WI38 (cell line): ENCODE data around the gene DCST1.
"Not testable (repeated sequence)": the region's sequence is repeated elsewhere in the genome, so short reads cannot be mapped to it uniquely, and the experiment has no call there.

Experiments
- H3K4me3 ChIP-seq: 2 replicates; pipeline ENCODE4 v1.5.1; 2011; ENCODE audit warnings: low read depth, mild to moderate bottlenecking, control low read depth, low read length
- TF ChIP-seq, protein P1 (sequence below): IDR thresholded peaks from 2 replicates; pipeline ENCODE4 v1.5.1; 2012; ENCODE audit warnings: low read depth, mild to moderate bottlenecking, control low read depth, low read length

Gene DCST1

DNA sequence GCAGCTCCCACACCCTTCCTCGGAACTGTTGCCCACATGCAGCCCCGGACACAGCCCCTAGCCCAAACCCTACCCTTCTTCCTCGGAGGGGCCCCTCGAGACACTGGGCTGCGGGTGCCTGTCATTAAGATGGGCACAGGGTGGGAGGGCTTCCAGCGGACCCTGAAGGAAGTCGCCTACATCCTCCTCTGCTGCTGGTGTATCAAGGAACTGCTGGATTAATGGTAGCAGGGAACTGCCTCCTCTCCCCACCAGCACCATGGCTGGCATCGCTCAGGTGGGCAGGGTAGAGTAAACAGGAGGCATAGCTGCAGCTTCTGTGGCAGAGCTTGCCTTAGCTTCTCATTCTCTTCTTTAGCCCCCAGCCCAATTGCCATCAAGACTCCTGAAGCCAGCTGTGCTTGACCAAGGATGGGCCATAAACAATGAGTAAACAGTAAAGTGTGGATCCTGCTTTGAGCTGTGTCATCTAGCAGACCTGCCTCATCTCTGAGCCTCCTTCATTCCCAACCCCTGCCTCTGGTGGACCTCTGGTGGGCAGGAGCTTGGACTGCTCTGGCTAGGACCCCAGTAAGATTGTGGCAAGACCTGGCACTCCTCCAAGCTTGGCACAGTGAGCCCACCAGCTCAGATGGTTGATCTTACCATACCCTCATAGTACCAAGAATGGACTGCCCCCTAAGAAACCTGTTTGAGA lies 39.9 kb upstream of the DCST1 start, which contains the start of gene LENEP:
Gene LENEP (plus strand): TSS at position 15 of the 697 bp plus-strand sequence. CDS start 22 bp downstream, at position 37.
- TF ChIP-seq, protein P1, sequence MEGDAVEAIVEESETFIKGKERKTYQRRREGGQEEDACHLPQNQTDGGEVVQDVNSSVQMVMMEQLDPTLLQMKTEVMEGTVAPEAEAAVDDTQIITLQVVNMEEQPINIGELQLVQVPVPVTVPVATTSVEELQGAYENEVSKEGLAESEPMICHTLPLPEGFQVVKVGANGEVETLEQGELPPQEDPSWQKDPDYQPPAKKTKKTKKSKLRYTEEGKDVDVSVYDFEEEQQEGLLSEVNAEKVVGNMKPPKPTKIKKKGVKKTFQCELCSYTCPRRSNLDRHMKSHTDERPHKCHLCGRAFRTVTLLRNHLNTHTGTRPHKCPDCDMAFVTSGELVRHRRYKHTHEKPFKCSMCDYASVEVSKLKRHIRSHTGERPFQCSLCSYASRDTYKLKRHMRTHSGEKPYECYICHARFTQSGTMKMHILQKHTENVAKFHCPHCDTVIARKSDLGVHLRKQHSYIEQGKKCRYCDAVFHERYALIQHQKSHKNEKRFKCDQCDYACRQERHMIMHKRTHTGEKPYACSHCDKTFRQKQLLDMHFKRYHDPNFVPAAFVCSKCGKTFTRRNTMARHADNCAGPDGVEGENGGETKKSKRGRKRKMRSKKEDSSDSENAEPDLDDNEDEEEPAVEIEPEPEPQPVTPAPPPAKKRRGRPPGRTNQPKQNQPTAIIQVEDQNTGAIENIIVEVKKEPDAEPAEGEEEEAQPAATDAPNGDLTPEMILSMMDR: no peak
- H3K4me3 ChIP-seq: no peak within 1 kb of the TSS

DNA sequence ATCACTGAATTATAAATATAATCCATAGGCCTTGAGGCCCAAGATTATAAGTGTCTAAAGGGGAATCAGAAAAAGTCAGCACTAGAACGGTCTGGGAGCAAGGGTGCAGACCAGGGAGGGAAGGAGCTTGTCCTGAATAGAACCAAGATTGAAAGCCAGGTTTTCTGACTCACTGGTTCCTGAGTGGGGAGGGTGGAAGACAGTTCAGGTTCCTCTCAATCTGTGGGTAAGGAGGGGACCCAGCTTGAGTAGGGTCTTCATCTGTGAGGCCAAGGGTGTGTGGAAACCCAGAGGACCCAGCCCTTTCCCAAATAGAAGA lies 39.4 kb upstream of the DCST1 start:
- no peak overlapping the region for H3K4me3 ChIP-seq
- TF ChIP-seq, protein P1: no peak

DNA sequence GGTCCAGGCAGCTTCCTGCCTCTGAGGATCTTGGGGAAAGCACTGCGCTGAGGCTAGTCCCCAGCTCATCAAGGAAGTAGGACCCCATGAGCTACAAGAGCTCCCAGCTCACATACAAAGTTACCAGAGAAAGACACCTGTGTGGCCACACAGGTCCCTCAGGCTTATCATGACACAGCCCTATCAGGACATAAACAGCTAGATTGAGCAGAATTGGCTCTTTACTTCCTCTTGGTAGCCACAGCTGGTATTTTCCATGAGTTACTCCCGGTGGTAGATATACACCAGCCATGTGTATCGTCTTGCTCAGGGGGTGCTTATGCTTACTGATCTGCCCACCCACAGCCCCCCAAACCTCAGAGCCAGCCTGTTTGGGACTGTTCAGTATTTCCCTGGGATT lies 39.0 kb upstream of the DCST1 start:
- H3K4me3 ChIP-seq: no peak overlapping the region
- TF ChIP-seq, protein P1: no peak

DNA sequence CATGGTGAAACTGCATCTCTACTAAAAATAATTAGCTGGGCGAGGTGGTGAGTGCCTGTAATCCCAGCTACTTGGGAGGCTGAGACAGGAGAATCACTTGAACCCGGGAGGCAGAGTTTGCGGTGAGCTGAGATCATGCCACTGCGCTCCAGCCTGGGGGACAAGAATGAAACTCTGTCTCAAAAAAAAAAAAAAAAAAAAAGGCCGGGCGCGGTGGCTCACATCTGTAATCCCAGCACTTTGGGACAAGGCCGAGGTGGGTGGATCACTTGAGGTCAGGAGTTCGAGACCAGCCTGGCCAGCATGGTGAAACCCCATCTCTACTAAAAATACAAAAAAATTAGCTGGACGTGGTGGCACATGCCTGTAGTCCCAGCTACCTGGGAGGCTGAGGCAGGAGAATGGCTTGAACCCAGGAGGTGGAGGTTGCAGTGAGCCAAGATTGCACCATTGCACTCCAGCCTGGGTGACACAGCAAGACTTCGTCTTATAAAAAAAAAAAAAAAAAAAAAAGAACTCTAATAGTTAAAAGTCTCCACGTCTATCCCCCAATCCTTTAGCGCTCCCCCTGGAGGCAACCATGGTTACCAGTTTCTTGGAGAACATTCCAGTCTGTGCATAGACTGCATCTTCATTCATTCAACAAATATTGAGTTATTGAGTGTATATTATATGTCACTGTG lies 38.2 kb upstream of the DCST1 start:
- TF ChIP-seq, protein P1: peak; percentile 38; the same call in 1 of the 2 replicates
- H3K4me3 ChIP-seq: not testable (repeated sequence)

DNA sequence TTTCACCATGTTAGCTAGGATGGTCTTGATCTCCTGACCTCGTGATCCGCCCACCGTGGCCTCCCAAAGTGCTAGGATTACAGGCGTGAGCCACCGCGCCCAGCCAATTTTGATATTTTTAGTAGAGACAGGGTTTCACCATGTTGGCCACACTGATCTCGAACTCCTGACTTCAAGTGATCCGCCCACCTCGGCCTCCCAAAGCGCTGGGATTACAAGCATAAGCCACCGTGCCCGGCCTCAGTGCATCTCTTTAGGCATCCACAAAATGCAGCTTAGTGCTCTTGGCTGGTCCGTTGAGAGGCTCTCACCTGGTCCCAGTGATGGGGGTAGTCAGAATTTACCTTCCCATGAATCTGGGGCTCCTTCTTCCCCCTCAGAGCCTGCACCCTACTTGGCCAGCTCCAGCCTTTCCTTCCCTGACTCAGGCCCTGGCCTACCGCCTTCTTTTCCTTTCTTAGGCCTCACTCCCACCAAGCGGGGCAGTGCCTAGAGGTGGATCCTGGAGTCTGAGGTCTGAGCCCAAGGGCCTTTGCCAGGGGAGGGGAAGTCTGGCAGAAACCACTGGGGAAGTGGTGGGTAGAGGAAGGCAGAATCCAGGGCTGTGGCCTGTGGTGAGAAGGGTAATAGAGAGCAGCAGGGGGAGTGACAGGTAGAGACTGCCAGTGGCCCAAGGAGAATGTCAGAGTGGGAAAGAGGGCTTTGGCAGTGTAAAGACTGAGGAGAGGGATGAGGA lies 36.5 kb upstream of the DCST1 start:
- TF ChIP-seq, protein P1: no peak
- no peak overlapping the region for H3K4me3 ChIP-seq

DNA sequence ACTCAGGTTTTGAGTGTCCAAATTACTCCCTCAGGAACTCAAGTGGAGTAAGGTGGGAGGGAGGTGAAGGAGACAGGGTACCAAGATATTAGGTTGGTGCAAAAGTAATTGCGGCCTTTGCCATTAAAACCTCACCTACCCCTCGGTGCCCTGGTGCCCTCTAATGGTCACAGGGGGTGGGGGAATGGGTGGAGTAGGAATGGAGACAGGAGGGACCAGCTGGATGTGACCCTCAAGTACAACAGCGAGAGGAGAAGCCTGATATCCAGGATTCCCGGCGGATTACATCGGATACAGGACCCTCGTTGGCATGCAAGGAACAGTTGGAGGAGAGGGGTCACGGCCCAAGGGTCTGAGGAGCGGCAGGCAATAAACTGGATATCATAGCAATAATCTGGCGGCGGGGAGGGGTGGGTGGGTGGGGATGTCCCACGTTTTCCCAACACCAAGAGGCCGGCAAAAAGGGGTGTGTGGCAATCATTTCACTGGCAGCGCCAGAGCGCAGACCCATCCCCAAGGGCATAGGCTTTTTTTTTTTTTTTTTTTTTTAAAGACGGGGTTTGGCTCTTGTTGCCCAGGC lies 35.3 kb upstream of the DCST1 start:
- no peak overlapping the region for H3K4me3 ChIP-seq
- TF ChIP-seq, protein P1: 0 out of 2 replicates have a peak, but pooled peaks have one; percentile 4
